SW 1271 (cell line): Measurements from ENCODE around the gene SLC17A9.
"Not testable (repeated sequence)": the region's sequence is repeated elsewhere in the genome, so short reads cannot be mapped to it uniquely, and the experiment has no call there.

ENCODE experiments used
- DNase-seq, 2 experiments: peaks; one replicate each; lab custom pipeline; 2025; lab: John Stamatoyannopoulos, UW

The SLC17A9 gene

DNA sequence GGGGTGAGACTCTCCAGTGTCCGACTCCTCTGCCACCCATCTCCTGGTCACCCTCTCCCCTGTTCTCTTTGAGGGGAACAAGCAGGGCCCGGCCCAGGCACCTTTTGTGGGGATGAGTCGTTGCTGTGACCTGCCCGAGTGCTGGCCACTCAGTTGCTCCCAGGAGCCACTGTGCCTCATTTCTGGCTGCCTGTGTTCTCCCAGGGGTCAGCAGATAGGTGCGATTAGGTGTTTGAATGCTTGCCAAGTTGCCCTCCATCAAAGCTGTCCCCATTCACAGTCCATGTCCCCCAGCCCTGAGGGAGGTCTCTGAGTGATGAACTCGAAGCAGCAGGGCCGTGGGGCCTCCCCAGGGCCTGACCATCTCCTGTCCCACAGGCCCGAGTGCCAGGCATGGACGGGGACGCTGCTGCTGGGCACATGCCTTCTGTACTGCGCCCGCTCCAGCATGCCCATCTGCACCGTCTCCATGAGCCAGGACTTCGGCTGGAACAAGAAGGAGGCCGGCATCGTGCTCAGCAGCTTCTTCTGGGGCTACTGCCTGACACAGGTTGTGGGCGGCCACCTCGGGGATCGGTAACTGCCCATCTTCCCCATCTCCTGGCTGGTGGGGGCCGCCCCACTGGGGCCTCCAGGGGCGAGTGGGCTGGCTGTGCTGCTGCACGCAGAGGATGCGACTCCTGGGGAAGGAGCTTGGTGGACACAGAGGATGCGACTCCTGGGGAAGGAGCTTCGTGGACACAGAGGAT lies 4.1 kb downstream of the SLC17A9 start:
- DNase-seq: no peak

DNA sequence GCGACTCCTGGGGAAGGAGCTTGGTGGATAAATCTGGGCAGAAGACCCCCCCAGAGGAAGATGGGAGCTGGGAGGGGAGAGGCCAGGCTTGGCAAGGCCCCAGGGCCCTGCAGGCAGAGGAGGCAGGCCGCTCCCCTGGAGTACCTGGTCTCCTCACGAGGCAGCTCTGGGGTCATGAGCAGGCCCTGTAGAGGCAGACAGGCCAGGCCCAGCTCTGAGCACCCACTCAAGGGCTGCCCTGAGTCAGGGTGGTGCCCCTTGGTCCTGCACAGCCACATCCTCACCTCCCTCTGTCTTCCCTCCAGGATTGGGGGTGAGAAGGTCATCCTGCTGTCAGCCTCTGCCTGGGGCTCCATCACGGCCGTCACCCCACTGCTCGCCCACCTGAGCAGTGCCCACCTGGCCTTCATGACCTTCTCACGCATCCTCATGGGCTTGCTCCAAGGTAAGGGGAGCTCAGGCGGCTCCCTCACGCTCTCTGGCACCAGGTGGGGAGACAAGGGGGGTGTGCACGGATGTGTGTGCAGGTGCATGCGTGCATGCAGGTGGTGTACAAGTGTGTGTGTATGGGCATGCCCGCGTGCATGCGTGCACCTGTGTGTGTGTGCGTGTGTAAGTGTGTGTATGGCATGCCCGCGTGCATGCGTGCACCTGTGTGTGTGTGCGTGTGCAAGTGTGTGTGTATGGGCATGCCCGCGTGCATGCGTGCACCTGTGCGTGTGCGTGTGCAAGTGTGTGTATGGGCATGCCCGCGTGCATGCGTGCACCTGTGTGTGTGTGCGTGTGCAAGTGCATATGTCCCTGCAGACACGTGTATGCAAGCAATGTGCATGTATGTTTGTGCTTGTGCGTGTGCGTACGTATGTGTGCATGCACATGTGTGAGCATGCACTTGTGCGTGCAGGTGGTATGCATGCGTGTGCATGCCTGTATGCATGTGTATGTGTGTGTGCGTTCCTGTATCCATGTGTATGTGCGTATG lies 4.9 kb downstream of the SLC17A9 start:
- DNase-seq: no peak

GRCh38 chr20:62958388-62959100 lies 6.0 kb downstream of the SLC17A9 start:
- no peak for DNase-seq

DNA sequence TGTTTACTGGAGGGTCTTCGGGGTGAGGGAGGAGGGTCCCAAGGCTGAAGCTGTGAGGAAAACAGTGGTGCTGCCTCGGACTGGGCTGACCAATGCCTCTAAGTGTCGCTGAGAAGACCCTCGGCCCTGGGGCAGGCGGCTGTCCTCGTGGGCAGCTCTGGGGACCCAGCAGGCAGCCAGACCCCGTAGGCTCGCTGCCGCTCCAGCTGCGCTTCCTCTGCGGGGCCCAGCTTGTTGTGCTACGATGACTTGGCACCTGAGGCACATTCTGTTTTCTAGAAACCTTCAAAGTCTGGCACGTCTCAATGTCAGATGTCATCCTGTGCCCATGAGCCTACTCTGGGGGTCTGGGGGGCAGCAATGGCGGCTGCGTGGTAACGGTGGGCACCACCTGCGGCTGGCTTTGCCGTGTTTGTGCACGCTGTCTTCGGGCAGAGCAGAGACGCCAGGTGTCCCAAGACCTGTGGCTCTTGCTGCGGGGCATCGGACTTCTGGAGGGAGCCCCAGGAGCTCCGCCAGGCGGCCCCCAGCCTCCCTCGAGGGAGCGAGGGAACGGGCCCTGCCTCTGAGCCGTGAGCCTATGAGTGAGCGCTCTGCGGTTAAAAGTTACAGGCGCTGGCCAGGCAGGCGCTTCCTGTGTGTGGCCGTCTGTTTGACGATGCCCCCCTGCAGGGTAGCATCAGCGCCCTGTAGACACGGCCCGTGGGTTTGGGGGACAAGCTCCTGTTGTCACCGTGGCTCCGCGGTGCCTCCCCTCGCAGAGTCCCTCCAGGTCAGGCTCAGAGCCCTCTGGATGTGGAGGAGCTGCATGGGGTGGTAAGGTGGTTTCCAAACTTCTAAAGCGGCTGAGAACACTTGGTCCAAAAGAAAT lies 6.8 kb downstream of the SLC17A9 start:
- DNase-seq: no peak

DNA sequence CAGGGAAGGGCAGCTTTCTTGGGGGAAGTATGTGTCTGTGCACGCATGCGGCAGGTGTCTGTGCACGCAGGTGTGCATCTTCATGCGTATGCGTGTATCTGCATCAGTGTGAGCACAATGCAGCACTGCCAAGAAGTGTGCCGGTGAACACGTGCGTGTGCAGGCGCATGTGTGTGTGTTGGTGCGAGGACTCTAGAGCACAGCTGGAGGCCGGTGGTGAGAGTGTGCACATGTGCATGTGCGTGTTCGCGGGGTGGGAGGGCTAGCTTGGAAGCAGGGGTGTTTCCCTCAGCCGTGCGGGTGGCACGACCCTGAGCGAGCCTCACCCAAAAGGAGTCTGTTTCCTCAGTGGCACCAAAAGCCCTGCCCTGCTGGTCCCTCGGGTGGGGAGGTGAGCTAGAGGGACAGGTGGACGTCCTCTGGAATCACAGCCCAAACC lies 7.5 kb downstream of the SLC17A9 start:
- no peak for DNase-seq

GRCh38 chr20:62960446-62961309 lies 8.2 kb downstream of the SLC17A9 start:
- DNase-seq: not testable (repeated sequence)

GRCh38 chr20:62961310-62961783 lies 8.8 kb downstream of the SLC17A9 start:
- DNase-seq: no peak

DNA sequence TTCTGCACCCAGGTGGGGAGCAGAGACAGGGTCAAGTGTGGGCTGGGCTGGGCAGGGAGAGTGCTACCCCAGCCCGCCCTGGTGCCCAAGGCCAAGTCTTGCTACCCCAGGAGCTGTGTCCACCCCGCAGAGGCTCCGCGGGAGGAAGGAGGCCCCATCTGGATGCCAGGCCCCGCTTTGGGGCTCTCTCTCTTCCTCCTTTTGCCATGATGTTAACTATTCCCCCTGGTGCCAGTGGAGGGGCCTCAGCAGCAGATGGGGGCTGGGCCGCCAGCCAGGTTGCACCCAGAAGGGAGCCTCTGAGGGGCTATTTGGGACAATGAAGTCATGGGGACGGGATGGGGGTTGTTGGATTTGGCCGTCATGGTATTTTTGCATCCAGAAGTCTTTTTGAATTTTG lies 9.3 kb downstream of the SLC17A9 start:
- no peak for DNase-seq

DNA sequence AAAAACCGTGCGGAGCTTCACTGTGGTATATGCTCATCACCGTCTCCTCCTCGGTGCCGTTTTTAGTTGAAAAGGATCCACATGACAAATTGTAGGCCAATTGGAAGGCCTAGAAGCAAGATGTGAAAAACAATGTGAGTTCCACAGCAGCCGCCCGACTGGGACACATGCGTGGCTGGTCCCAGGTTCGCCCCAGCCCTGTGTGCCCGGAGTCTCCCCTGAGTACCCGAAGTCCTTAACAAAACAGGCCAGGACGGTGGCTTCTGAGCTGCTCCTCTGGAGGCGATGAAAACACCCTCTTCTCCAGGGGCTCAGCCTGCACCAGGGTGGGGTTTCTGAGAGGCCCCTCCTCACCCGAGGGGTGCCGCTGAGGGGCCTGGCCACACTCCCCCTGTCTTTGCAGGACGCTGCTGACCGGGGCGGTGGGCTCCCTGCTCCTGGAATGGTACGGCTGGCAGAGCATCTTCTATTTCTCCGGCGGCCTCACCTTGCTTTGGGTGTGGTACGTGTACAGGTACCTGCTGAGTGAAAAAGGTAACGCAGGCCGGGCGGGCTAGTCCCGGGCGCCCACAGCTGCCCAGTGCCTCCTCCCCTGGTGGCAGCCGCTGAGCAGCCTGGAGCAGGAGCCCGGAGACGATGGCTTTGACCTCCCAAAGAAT lies 9.8 kb downstream of the SLC17A9 start:
- no peak for DNase-seq

DNA sequence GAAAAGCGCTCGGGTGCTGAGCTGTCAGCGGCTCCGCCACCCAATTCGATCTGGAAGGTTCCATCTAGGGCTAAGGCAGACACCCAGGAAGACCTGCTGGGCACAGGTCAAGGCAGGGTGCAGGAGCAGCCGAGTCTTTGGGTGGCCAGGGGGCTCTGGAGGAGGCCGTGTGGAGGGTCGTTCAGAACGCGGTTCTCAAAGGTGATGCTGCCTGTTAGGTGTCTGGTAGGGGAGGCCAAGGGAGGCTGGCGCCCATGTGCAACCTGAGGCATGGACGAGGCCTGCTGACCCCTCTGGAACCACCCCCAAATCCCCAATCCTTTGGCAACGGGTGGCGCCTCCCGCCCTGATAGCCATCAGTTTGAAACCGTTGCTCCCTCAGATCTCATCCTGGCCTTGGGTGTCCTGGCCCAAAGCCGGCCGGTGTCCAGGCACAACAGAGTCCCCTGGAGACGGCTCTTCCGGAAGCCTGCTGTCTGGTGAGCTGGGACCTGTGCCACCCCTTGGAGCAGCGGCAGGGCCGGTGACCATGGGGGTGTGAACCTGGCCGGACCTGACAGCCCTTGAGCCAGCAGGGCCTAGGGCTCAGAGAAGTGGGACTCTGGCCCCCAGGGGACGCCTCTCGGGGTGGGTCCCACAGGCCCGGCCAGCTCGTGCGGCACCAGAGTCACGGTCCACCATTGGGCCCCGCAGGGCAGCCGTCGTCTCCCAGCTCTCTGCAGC lies 10.5 kb downstream of the SLC17A9 start:
- no peak for DNase-seq

DNA sequence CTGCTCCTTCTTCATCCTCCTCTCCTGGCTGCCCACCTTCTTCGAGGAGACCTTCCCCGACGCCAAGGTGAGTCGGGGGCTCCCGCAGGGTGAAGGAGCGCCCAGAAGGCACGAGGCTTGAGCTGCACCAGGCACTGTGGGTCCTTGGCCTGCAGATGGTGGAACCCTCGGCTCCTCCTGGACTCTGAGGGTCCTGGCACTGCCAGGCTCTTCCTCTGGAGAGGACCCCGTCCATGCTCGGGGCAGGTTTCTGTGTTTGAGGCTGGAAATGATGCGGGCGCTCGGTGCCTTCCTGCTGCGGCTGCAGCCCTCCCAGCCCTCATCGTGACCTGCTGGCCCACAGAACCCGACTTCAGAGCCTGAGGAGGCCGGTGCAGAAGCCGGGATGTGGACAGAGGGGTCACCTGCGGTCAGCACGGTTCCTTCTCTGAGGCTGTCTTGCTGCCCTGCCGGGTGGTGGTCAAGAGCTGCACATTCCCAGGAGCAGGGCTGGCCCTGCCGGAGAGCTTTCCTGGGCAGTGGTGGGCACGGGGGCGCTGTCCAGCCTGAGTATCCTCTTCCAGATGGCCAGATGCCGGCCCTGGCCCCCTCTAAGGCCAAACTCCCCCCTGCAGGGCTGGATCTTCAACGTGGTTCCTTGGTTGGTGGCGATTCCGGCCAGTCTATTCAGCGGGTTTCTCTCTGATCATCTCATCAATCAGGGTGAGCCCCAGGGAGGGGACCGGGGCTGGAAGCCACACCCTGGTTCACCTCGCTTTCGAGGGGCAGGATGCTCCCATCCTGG lies 11.3 kb downstream of the SLC17A9 start:
- DNase-seq: no peak

DNA sequence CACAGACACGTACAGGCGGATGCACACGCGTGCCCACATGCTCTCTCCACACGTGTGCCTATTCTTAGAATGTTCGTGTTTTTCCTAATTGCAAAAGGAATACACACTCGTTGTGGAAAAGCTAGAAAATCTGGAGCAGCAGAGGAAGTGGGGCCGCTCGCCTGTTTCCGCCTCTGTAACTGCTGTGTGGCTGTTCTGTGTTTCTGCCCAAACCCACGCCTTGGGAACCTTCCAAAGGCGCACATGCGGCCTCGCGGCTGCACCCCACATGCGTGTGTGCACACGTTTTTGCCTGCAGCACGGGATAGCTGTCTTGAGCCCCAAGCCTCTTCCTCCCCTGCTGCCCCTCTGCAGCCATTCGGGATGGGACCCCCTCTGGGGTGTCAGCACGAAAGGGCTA lies 12.2 kb downstream of the SLC17A9 start:
- no peak for DNase-seq

DNA sequence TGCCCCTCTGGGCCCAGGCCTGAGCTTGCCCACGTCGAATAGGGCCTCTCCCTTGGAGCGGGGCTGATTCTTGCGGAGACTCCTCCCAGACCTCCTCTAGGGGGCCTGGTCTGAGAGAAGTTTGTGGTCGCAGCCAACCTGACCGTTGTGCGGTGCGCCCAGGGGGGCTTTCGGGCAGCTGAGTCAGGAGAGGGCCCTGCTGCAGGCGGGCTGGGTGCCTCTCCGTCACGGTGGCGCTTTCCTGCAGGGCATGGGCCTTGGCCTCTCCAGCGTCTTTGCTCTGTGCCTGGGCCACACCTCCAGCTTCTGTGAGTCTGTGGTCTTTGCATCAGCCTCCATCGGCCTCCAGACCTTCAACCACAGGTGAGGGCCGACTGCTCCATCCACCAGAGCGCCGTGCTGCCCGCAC lies 12.9 kb downstream of the SLC17A9 start:
- no peak for DNase-seq

GRCh38 chr20:62966212-62967148 lies 14.0 kb downstream of the SLC17A9 start:
- DNase-seq: no peak

DNA sequence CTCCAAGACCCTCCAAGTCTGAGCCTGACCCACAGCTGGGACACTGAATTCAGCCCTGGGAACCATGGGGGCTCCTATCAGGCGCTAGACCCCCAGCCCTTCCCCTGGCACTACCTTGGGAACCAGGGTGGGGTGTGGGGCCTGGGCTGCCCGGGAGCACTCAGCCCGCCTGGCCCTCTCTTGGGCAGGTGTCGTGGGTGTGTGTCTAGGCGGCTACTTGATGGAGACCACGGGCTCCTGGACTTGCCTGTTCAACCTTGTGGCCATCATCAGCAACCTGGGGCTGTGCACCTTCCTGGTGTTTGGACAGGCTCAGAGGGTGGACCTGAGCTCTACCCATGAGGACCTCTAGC lies 14.6 kb downstream of the SLC17A9 start:
- no peak for DNase-seq

DNA sequence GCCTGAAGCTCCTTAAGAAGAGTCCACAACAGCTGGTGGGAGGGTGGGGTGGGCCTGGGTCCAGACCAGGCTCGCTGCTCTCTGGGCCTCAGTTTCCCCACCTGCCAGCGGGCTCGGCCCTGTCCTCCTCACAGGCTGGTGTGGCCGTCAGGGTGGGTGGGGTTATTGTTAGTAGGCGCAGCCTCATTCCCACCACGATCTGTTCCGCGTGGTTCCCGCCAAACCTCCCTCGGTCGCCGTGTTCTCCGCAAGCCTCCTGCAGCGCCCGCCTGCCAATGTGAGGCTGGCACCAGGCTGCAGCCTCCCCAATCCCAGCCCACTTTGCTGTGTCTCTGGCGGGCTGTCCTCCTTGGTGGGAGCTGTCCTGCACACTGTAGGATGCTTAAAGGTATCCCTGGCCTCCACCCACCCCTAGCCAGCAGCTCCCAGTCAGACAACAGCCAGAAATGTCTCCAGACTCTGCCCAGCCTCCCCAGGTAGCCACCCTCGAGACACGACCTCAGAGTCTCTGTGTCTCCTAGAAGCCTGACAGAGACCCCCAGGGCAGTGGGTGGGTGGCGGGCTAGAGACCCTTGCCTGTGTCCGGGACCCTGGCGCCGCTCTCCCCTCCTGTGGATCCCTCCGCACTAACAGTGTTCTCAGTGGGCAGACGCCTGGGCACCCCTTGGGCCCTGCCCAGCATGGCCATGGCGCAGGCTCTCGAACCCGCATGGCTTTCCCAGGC lies 15.3 kb downstream of the SLC17A9 start:
- no peak for DNase-seq
